Gastroesophageal sphincter (tissue), 3 donors: Measurements from ENCODE around the gene SLC44A3.

Experiments used
- EP300 ChIP-seq: sonication (generic); formaldehyde crosslinking; IDR thresholded peaks from one replicate; pipeline ENCODE4 v1.6.1; 2017; ENCODE audit warnings: antibody characterized with exemption, mild to moderate bottlenecking
- POLR2A ChIP-seq, 2 donors: fragments of 450-650 bp; IDR thresholded peaks; one replicate each; pipeline ENCODE4 v1.6.1; 2017; ENCODE audit warnings: antibody characterized with exemption in 2 of 2, mild to moderate bottlenecking in 2 of 2, moderate library complexity in 1 of 2
- POLR2AphosphoS5 ChIP-seq: sonication (generic); formaldehyde crosslinking; IDR thresholded peaks from one replicate; pipeline ENCODE4 v1.6.1; 2017; ENCODE audit warnings: antibody characterized with exemption
- TF ChIP-seq, protein P1 (sequence below), 4 experiments: fragments of 200-600 bp in 2 of 4; fragments of 450-650 bp in 2 of 4; sonication (generic) in 1 of 4; IDR thresholded peaks; one replicate each; pipeline ENCODE4 v1.5.1; 2017 to 2019; ENCODE audit warnings: antibody characterized with exemption in 4 of 4, mild to moderate bottlenecking in 2 of 4, moderate library complexity in 2 of 4

DNA sequence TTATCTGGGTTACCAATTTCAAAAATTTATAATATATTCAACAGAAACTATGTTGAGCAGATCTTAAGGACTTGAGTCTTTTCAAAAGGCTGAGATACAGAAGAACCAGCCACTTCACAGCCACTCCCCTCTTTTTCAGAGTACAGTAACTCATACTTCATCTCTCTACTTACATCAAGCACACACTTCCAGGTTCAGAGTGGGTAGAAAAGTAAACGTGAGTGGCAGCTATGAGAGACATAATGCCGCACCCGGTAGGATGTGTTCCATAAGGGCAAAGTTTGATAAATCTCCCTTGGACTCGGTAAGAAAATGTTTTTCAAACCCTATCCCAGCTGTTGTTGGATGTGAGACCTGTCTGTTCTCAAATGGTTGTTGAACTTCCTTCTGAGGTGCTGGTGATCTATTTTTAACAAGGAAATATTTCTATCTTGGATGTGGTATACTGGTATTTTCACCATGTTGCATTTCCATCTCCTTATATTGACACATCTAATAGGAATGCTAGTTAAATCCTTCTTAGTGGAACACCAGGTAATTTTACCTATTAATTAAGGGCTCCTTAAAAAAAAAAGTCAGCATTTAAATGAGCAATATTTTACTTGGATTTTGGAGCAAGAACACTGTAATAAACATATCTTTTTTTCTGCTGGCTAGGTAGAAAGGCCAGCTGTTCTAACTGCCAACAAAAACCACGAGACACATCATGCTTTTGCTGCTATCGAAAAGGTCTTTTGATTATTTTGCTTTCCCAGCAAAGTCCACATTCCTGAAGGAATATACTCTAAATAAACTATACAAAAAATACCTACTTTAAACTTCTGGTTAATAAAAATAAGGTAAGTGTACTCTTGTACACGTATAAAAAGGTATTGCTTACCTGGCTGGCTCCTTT lies 78.6 kb downstream of the SLC44A3 start:
- TF ChIP-seq EP300 (no peak), POLR2A (IDR thresholded peaks at IDR 0.05) (no peak), POLR2AphosphoS5 (no peak)
- TF ChIP-seq, protein P1, sequence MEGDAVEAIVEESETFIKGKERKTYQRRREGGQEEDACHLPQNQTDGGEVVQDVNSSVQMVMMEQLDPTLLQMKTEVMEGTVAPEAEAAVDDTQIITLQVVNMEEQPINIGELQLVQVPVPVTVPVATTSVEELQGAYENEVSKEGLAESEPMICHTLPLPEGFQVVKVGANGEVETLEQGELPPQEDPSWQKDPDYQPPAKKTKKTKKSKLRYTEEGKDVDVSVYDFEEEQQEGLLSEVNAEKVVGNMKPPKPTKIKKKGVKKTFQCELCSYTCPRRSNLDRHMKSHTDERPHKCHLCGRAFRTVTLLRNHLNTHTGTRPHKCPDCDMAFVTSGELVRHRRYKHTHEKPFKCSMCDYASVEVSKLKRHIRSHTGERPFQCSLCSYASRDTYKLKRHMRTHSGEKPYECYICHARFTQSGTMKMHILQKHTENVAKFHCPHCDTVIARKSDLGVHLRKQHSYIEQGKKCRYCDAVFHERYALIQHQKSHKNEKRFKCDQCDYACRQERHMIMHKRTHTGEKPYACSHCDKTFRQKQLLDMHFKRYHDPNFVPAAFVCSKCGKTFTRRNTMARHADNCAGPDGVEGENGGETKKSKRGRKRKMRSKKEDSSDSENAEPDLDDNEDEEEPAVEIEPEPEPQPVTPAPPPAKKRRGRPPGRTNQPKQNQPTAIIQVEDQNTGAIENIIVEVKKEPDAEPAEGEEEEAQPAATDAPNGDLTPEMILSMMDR (IDR thresholded peaks at IDR 0.05) = no peak
